GM12892 (cell line): ENCODE results near the gene MIOS.

ENCODE experiments used
- POLR2A ChIP-seq: IDR thresholded peaks from 2 replicates; pipeline ENCODE4 v1.6.1; 2011; ENCODE audit warnings: low read depth, low read length, control low read depth
- POLR2AphosphoS5 ChIP-seq: IDR thresholded peaks from 2 replicates; pipeline ENCODE4 v1.6.1; 2011; ENCODE audit warnings: low read depth, low read length, control low read depth

DNA sequence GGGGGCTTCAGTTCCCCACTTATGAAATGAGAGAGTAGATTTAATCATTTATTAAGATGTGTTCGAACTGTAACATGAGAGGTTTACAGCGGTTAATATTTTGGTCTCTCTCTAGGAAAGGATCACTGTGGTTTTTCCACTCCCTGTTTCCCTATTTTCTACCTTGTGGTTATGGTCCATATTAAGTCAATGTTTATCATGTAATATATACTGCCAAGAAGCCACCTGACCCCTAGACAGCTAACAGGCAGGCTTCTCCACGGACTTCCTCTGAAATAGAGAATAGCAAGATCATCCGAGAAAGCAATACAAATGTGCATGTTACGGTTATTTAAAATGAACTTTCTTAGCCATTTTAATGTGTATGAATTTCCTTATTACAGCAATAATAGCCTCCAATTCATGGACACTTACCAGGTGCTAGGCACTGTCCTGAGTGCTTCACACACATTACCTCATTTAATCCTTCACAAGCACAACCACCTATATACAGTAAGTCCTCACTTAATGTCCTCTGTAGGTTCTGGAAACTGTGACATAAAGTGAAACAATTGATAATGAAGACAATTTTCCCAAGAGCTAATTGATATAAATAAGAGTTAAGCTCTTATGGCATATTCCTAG lies 30.2 kb upstream of the MIOS start:
- TF ChIP-seq POLR2A (no peak), POLR2AphosphoS5 (no peak)
